HG02571 (cell line): ENCODE results near the gene SORCS1.

Experiments
- ATAC-seq: cut with Tn5 transposase; IDR thresholded peaks from one replicate; pipeline ENCODE4 v1.9.1; 2021; ENCODE audit warnings: mild to moderate bottlenecking, moderate library complexity; ENCODE audit not compliant: unreplicated experiment

SORCS1 gene

GRCh38 chr10:107163881-107164861, at the start of gene SORCS1:
TSS of gene SORCS1 (minus strand) at chr10:107164706.
- ATAC-seq, result no peak

DNA sequence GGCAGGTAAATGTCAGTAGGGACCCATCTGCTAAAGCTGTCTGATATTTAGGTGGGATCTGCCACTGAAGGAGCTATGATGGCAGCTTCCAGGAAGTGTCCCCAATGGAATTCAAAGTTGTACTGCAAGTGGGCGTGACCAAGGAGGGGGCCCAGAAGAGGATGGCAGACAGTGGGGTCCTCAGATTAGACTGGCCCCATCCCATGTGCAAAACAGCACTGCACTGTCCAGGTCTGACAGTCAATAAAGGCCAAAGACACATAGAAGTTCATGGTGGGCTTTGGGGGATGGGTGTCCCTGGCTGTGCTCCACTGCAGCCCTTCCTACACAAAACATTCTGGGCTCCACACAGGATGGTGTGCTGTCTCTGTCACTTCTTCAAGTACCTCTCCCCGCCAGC, 49.8 kb upstream of the SORCS1 start:
- ATAC-seq, result no peak

DNA sequence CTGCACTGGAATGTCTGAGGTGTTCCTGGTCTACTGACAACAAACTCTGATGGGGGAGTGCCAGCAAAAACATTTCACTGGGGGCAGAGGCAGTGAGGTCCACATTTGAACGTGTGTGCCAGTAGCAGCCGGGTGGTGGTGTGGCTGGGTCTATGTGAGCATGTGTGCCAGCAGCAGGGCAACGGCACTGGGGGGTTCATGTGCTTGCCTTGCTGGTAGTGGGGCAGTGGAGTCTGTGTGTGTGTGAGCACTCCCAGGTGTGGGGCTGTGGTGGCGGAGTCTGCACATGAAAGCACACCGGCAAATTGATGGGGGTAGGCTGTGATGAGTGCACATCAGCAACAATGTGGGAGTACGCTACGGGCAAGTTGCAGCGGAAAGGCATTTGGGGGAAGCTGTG, 49.4 kb upstream of the SORCS1 start:
- no peak for ATAC-seq

- no peak for ATAC-seq
These were observed 42.3 kb upstream of the SORCS1 start for GRCh38 chr10:107206833-107207232.

DNA sequence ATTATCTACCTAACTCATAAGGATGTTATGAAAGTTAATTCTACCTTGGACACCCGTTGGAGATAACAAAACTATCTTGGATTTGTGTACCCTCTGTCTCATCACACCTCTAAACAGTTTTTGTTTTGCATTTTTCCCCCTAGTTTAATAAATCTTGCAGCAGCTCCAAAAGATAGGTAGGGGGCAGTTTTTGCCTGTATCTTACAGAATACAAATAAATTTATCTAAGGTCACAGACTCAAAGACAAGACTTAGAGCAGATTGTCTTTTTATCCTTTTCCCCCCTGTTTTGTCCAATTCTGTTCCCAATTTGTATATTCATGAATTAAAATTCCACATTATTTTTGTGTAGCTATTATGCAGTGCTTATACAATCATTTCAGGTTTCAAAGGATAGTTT, 5.0 kb upstream of the SORCS1 start:
- no peak for ATAC-seq

DNA sequence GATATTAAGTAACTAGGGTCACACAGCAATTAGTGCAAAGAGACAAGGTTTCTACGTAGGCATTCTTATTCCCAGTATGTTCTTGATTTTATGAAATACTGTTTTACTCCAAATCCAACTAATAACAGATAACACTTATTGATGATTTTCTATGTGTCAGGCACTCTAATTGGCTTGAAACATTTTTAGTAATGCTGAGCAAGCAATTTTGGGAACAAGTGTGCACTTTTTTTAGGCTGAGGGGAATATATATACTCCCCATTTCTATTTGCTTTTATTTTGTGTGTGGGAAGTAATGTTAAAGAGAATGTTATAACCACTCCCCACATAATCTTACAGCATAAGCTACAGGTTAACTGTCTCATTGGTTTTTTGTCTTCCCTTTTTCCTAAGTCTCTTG, 4.2 kb upstream of the SORCS1 start:
- ATAC-seq, result no peak

- ATAC-seq, result no peak
These were observed 1.9 kb upstream of the SORCS1 start for GRCh38 chr10:107166403-107166802.

DNA sequence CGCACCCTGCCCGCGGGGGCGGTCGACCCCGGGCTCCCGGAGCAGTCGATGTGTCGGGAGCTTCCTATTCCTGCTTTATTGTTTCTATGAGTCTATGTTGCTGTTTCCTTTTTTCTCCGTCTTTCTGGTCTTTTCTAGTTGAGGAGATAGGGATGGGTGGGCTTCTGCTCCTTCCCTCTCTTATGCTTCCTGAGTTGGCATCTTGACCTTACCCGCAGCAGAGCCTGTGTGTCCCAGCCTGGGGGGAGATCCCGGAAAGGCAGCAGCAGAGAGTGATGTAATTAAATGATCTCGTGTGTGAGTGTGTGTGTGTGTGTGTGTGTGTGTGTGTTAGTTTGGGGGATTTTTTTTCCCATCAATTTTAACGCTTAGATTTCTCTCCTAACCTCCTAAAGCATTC, 486 bp upstream of the SORCS1 start:
- no peak for ATAC-seq

GRCh38 chr10:107163076-107163855, 1.2 kb downstream of the SORCS1 start:
- no peak for ATAC-seq

- no peak for ATAC-seq
These were observed 3.6 kb downstream of the SORCS1 start for GRCh38 chr10:107160866-107161265.

GRCh38 chr10:107159871-107160270, 4.6 kb downstream of the SORCS1 start:
- no peak for ATAC-seq

DNA sequence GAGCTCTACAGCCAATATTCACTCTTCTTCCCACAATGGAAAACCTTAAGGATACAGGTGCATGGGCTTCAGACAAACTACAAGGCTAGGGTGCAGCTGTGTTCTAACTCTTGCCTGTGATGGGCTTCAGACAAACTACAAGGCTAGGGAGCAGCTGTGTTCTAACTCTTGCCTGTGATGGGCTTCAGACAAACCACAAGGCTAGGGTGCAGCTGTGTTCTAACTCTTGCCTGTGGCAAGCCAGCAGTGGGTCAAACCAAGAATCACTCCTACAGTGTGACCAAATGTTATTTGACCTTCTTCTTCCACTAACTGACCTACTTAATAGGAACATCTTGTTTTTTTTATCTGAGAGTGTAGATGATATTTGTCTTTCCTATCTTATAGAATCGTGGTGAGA, 7.4 kb downstream of the SORCS1 start:
- ATAC-seq, result no peak

- ATAC-seq, result no peak
These were observed 12.4 kb downstream of the SORCS1 start for GRCh38 chr10:107152087-107152486.

- ATAC-seq, result no peak
These were observed 15.6 kb downstream of the SORCS1 start for GRCh38 chr10:107148906-107149305.

- ATAC-seq, result no peak
These were observed 20.0 kb downstream of the SORCS1 start for GRCh38 chr10:107144490-107144889.

GRCh38 chr10:107141524-107142061, 22.9 kb downstream of the SORCS1 start:
- ATAC-seq, result no peak

- no peak for ATAC-seq
These were observed 25.3 kb downstream of the SORCS1 start for GRCh38 chr10:107139237-107139636.

GRCh38 chr10:107133656-107134055, 30.9 kb downstream of the SORCS1 start:
- no peak for ATAC-seq

GRCh38 chr10:107129000-107129399, 35.5 kb downstream of the SORCS1 start:
- ATAC-seq, result no peak

GRCh38 chr10:107126512-107127065, 37.9 kb downstream of the SORCS1 start:
- ATAC-seq, result no peak

GRCh38 chr10:107122703-107123102, 41.8 kb downstream of the SORCS1 start:
- ATAC-seq, result no peak
